ENCODE data around the gene TMEM81.
A peak's percentile ranks its signal among the peaks of the same experiment; 100 is the strongest.

The TMEM81 gene

DNA sequence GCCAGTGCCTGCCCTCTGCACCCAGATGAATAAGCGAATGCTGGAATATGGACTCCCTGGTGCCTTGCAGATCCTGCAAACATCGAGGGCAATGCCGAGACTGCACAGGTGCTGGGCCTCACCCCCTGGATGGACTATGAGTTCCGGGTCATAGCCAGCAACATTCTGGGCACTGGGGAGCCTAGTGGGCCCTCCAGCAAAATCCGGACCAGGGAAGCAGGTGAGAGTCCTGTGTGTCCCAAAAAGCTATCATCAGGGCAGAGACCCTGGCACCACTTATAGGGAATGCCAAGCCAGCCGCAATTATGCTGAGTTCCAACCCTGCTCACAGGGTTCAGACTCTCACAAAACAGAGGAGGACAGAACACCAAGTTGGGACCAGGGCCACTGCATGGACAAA, 17.2 kb downstream of the TMEM81 start:
- DNase-seq (ENCODE audit: low read depth): no peak
- no peak overlapping the region for H3K4me3 ChIP-seq (ENCODE audit: low read depth, low read length)
- no peak for TF ChIP-seq POLR2A (IDR thresholded peaks at IDR 0.05; ENCODE audit: extremely low read depth, insufficient read length)
- TF ChIP-seq, protein P1, sequence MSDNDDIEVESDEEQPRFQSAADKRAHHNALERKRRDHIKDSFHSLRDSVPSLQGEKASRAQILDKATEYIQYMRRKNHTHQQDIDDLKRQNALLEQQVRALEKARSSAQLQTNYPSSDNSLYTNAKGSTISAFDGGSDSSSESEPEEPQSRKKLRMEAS (IDR thresholded peaks at IDR 0.05; ENCODE audit: low read depth, low read length): no peak
- TF ChIP-seq, protein P2, sequence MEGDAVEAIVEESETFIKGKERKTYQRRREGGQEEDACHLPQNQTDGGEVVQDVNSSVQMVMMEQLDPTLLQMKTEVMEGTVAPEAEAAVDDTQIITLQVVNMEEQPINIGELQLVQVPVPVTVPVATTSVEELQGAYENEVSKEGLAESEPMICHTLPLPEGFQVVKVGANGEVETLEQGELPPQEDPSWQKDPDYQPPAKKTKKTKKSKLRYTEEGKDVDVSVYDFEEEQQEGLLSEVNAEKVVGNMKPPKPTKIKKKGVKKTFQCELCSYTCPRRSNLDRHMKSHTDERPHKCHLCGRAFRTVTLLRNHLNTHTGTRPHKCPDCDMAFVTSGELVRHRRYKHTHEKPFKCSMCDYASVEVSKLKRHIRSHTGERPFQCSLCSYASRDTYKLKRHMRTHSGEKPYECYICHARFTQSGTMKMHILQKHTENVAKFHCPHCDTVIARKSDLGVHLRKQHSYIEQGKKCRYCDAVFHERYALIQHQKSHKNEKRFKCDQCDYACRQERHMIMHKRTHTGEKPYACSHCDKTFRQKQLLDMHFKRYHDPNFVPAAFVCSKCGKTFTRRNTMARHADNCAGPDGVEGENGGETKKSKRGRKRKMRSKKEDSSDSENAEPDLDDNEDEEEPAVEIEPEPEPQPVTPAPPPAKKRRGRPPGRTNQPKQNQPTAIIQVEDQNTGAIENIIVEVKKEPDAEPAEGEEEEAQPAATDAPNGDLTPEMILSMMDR (IDR thresholded peaks at IDR 0.05; ENCODE audit: low read depth, low read length): no peak

DNA sequence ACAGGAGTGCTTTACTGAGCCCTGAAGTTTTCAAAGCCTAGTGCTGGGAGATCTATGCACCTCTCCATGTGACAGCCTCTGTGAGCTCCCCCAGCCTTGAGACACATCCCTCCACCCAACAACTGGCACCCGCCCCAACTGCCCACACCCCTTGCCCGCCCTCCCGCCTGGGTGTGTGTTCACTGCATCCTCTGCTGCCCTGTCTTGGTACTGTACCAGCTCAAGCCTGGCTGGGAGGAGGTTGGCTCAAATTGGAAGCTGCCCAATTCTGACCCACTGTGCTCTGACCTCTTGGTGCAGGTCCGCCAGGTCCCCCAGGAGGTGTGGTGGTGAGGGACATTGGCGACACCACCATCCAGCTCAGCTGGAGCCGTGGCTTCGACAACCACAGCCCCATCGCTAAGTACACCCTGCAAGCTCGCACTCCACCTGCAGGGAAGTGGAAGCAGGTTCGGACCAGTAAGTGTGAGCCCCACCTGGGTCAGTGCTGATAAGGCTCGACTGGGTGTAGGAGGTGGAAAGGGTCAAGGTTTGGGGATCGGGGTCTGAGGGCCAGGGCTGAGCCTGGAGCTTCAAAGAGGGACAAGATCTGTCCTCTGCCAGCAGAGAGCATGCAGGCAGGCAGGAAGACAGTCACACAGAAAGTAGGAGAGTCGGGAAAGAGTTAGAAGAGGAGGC, 18.0 kb downstream of the TMEM81 start:
- no peak for TF ChIP-seq MYC (IDR thresholded peaks at IDR 0.05; ENCODE audit: low read depth, low read length)
- TF ChIP-seq, protein P2 (IDR thresholded peaks at IDR 0.05; ENCODE audit: low read depth, low read length): peak; percentile 17
- peak; percentile 29 for DNase-seq (ENCODE audit: low read depth)
- no peak overlapping the region for H3K4me3 ChIP-seq (ENCODE audit: low read depth, low read length)

DNA sequence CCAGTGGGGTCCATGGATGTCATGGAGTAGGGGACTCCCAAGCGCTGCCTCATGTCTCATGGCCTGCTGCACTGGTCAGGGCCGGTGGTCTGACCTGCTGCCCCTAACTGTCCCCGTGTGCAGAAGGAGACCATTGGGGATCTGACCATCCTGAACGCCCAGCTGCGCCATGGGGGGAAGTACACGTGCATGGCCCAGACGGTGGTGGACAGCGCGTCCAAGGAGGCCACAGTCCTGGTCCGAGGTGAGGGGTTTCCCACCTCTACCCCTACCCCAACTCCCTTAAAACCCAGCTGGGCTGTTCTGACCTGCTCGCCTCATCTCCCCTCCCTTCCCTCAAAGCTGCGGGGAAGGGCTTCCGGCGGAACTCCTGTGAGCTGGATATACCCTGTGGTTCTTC, 18.6 kb downstream of the TMEM81 start:
- H3K4me3 ChIP-seq (ENCODE audit: low read depth, low read length): no peak overlapping the region
- TF ChIP-seq, protein P2 (IDR thresholded peaks at IDR 0.05; ENCODE audit: low read depth, low read length): no peak
- TF ChIP-seq POLR2A (IDR thresholded peaks at IDR 0.05; ENCODE audit: extremely low read depth, insufficient read length) (no peak), MYC (IDR thresholded peaks at IDR 0.05; ENCODE audit: low read depth, low read length) (no peak)
- TF ChIP-seq, protein P1 (IDR thresholded peaks at IDR 0.05; ENCODE audit: low read depth, low read length): no peak
- no peak for DNase-seq (ENCODE audit: low read depth)

DNA sequence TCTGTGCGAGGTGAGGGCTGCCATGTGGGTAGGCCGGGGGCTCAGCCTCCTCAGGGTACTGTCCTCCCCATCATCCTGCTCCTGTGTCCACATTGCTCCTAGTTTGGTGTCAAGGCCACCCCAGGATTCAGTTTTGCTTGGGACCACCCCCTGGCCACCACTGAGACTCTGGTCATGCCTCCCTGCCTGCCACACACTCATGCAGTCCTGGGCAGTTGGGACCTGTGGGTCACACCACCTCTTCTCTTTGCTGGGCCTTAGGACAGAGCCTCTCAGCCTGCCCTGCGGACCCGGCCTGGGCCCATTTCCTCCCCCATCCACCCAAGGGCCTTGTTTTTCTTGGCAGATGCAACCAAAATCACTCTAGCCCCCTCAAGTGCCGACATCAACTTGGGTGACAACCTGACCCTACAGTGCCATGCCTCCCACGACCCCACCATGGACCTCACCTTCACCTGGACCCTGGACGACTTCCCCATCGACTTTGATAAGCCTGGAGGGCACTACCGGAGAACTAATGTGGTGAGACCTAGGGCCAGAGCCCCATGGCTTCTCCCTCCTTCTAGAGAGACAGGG, 19.4 kb downstream of the TMEM81 start:
- TF ChIP-seq, protein P1 (IDR thresholded peaks at IDR 0.05; ENCODE audit: low read depth, low read length): no peak
- TF ChIP-seq POLR2A (IDR thresholded peaks at IDR 0.05; ENCODE audit: extremely low read depth, insufficient read length): no peak
- TF ChIP-seq, protein P2 (IDR thresholded peaks at IDR 0.05; ENCODE audit: low read depth, low read length): no peak
- TF ChIP-seq MYC (IDR thresholded peaks at IDR 0.05; ENCODE audit: low read depth, low read length): no peak
- no peak overlapping the region for H3K4me3 ChIP-seq (ENCODE audit: low read depth, low read length)
- no peak for DNase-seq (ENCODE audit: low read depth)

DNA sequence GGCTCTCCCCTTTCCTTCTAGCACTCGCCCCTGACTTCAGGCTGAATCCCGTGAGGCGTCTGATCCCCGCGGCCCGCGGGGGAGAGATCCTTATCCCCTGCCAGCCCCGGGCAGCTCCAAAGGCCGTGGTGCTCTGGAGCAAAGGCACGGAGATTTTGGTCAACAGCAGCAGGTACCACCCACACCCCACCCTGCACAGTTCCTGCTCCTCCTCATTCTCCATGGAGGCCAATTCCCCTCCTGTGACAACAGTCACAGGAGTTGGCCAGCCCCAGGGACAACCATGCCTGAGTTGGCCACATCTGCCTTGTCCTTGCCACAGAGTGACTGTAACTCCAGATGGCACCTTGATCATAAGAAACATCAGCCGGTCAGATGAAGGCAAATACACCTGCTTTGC, 20.0 kb downstream of the TMEM81 start:
- no peak overlapping the region for H3K4me3 ChIP-seq (ENCODE audit: low read depth, low read length)
- no peak for DNase-seq (ENCODE audit: low read depth)
- TF ChIP-seq, protein P2 (IDR thresholded peaks at IDR 0.05; ENCODE audit: low read depth, low read length): no peak
- TF ChIP-seq MYC (IDR thresholded peaks at IDR 0.05; ENCODE audit: low read depth, low read length): no peak
- TF ChIP-seq, protein P1 (IDR thresholded peaks at IDR 0.05; ENCODE audit: low read depth, low read length): no peak
- TF ChIP-seq POLR2A (IDR thresholded peaks at IDR 0.05; ENCODE audit: extremely low read depth, insufficient read length): no peak

Measured in NB4 (cell line).